HEK293 (cell line): ENCODE data around the gene UNC93B1.
"Not testable (repeated sequence)": the region's sequence is repeated elsewhere in the genome, so short reads cannot be mapped to it uniquely, and the experiment has no call there.

ENCODE experiments used
- CTCF ChIP-seq: fragments of 450-650 bp; formaldehyde crosslinking; IDR thresholded peaks from 2 replicates; pipeline ENCODE4 v1.5.1; 2016; ENCODE audit warnings: missing biosample characterization, missing genetic modification characterization
- YY1 ChIP-seq: fragments of 450-650 bp; formaldehyde crosslinking; IDR thresholded peaks from 2 replicates; pipeline ENCODE4 v1.5.1; 2018; ENCODE audit warnings: missing biosample characterization, missing genetic modification characterization
- ZNF121 ChIP-seq: fragments of 450-650 bp; formaldehyde crosslinking; IDR thresholded peaks from 2 replicates; pipeline ENCODE4 v1.5.1; 2016; ENCODE audit warnings: missing biosample characterization, missing genetic modification characterization
- ZNF24 ChIP-seq: fragments of 450-650 bp; formaldehyde crosslinking; IDR thresholded peaks from 2 replicates; pipeline ENCODE4 v1.5.1; 2016; ENCODE audit warnings: missing biosample characterization, missing genetic modification characterization
- ZNF274 ChIP-seq, 2 experiments: fragments of 200-500 bp in 1 of 2; fragments of 450-650 bp in 1 of 2; sonication (Bioruptor generic) in 1 of 2; formaldehyde crosslinking in 1 of 2; IDR thresholded peaks; 2 replicates each; pipeline versions ENCODE4 v1.5.1 to v1.6.1; 2014 to 2016; ENCODE audit warnings: borderline replicate concordance in 1 of 2, inconsistent platforms in 1 of 2, low read length in 1 of 2, missing biosample characterization in 1 of 2, missing genetic modification characterization in 1 of 2
- ZNF623 ChIP-seq: fragments of 450-650 bp; formaldehyde crosslinking; IDR thresholded peaks from 2 replicates; pipeline ENCODE4 v1.5.1; 2016; ENCODE audit warnings: missing biosample characterization, missing genetic modification characterization

DNA sequence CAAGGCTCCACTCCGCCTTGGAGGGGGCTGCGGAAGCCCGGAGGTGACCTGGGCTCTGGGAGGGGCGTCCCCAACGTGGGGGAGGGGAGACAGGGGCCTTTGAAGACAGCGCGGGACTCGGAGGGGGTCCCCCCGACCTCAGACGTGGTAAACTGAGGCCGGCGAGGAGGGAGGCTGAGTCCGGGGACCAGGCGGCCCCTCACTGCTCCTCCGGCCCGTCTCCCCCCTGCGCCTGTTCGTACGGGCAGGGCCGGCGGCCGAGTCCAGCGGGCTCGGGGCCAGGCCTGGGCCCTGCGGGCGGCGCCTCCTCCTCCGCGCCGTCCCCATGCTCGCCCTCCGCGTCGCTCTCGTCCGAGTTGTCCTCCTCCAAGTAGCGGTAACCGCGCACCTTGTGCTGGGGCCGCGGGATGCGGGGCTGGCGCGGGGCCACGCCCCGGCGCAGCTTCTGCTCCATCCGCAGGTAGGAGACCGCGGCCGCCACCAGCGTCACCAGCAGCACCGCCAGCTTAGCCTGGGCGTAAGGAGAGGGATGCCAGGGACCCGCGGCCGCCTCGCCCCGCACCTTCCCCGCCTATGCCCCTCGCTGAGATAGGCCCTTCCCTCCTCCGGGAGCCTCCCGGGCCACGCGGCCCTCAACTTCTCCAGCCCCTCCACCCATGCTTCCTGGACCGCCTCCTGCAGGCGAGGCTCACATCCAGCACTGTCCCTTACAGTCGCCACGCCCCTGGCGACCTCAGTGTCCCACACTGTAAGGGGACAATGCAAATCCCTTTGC lies 12.4 kb downstream of the UNC93B1 start:
- TF ChIP-seq ZNF623; YY1 (tag by site-specific recombination); CTCF (tag by site-specific recombination); ZNF274 (IDR thresholded peaks at IDR 0.05; ENCODE audit: low read length); ZNF274 (tag by site-specific recombination; IDR thresholded peaks at IDR 0.05; ENCODE audit: borderline replicate concordance); ZNF121 (tag by site-specific recombination); ZNF24 (tag by site-specific recombination): not testable (repeated sequence)
